GM21825 (cell line): ENCODE results near the gene TWNK.
A peak's percentile ranks its signal among the peaks of the same experiment; 100 is the strongest.

ENCODE experiments used
- ATAC-seq: cut with Tn5 transposase; IDR thresholded peaks from one replicate; pipeline ENCODE4 v1.9.1; 2021; ENCODE audit warnings: mild to moderate bottlenecking, moderate library complexity; ENCODE audit not compliant: unreplicated experiment

TWNK gene

GRCh38 chr10:100996678-100997359 lies 9.5 kb downstream of the TWNK start:
- no peak for ATAC-seq

GRCh38 chr10:100997360-100998182 lies 10.2 kb downstream of the TWNK start:
- ATAC-seq: peak; percentile 30

GRCh38 chr10:100998183-100998990 lies 11.0 kb downstream of the TWNK start:
- peak; percentile 30 for ATAC-seq

GRCh38 chr10:100998991-100999741 lies 11.8 kb downstream of the TWNK start:
- peak; percentile 55 for ATAC-seq

GRCh38 chr10:100999742-101000126 lies 12.4 kb downstream of the TWNK start, which contains the start of gene LZTS2:
Gene LZTS2, plus strand, starts transcription at chr10:100999808. Its CDS starts 2,731 bp downstream, at chr10:101002539.
- no peak for ATAC-seq

- ATAC-seq: no peak
Observed at GRCh38 chr10:101000127-101000914, 13.0 kb downstream of the TWNK start.

- ATAC-seq: no peak
Observed at GRCh38 chr10:101000915-101001658, 13.7 kb downstream of the TWNK start.

- ATAC-seq: no peak
Observed at GRCh38 chr10:101001659-101002035, 14.3 kb downstream of the TWNK start.

- ATAC-seq: no peak
Observed at GRCh38 chr10:101002456-101002855, 15.1 kb downstream of the TWNK start.

- no peak for ATAC-seq
Observed at GRCh38 chr10:101003639-101004206, 16.4 kb downstream of the TWNK start.

- ATAC-seq: no peak
Observed at GRCh38 chr10:101005361-101005760, 18.0 kb downstream of the TWNK start.

GRCh38 chr10:101005869-101006567 lies 18.7 kb downstream of the TWNK start:
- no peak for ATAC-seq

- no peak for ATAC-seq
Observed at GRCh38 chr10:101006593-101007098, 19.3 kb downstream of the TWNK start.

GRCh38 chr10:101007099-101007711 lies 19.9 kb downstream of the TWNK start:
- no peak for ATAC-seq

- no peak for ATAC-seq
Observed at GRCh38 chr10:101007915-101008822, 20.8 kb downstream of the TWNK start.

GRCh38 chr10:101008823-101009423 lies 21.6 kb downstream of the TWNK start:
- no peak for ATAC-seq
